ENCODE measurements around the gene MAPK12.

MAPK12 gene

DNA sequence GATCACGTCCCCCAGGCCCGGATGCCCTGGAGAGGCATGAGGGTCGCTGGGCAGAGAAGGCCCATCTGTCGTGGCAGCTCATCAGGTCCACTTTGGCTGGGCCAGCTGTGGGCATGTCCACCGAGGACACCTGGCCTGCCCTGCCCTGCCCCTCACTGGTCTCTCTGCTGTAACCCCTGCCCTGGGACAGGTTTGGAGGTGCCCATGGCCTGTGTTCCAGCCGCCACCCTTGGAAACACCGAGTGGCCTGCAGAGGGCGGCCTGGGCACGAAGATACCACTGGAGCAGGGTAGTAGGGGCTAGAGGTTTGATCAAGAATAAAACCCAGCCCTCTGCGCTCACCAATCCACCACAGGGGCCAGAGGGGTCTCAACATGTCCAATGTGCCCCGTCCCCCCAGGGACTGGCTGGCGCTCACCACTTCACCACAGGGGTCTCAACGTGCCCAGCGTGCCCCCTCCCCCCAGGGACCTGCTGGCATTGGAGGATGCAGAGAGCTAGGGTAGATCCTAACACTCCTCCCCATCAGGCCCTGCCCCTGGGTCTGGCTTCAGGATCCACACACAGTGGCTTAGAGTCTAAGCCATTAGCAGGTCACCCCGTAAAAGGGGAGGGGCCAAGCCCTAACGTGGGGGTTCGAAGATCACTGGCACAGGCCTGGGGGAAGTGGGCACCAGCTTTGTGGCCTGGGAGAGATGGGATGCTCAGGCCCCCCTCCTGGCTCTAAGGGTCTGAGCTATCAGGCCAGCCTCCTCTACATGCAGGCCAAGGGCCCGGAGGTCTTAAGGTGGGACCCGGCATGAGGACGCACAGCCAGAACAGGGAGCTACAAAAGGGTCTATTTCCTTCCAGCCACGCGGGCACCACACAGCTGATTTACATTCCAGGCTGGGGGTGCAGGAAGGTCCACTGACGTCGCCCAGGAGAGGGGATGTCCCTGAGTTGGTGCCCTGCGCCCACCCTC, 9.1 kb downstream of the MAPK12 start:
- peak; percentile 55 for DNase-seq (ENCODE audit: low spot score)

DNA sequence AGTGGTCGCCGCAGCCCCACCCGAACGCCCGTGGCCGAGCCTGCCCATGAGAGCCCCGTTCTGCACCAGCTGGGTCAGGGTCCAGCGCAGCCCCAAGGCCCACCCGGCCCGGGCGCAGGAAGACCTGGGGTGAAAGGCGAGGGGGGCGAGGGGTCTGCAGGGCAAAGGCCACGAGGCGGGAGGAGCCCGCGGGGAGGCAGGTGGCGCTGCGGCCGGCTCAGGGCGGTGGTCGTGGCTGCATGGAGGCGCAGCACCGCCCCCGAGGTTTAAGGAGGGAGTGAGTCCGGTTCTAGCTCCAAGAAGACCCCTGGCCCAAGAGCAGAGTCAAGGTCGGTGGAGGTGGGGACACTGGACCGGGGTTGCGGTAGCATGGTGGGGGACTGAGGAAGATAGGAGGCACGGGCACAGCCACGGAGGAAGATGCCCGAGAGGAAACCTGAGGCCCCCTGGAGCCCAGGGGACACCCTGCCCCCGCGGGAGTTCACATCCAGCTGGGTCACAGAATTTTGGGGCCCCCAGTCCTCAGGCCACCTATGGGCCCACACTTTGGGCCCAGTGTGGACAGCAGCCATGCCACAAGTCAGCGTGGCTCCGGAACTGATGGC, 9.9 kb downstream of the MAPK12 start:
- no peak for DNase-seq (ENCODE audit: low spot score)

DNA sequence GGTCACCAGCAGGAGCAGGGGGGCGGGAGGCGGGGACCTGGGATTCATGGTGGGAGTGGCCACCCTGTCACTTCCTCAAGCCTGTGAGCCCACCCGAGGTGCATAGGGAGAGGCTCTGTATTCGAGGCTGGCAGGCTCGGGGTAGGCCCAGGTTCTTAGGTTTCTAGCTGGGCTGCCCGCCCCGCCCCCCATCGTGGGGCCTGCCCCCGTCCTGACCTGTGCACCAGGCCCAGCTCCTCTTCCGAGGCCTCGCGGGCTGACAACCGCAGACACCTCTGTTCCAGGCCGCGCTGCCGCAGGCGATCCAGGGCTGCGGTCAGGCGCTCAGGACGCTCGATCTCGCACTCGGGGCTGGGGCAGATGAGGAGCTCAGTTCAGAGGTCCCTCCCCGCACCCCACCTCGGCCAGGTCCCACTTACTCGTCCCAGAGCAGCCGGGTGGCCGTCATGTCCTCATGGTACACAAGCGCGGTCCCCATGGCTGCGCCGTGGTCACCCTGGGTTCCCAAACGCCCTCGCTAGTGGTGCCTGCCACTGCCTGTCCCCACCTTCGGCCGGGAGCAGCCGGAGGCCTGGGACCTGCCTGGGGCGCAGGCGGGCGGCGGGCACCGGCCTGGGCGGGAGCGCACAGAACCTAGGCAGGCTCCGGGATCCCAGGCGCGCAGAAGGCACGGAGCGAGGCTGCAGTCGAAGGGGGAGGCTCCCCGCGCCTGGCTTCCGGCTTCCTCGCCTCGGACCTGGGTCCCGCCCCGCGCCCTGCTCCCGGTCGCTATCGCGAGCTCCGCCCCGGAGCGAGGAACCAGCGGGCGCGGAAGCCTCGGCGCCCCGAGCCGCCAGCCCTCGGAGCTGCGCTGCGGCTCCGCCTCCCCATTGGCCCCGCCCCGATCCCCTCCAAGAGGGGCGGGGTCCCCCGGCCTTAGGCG, 10.7 kb downstream of the MAPK12 start, which contains the start of gene HDAC10:
Gene HDAC10, minus strand, starts transcription at position 711 of the 922 bp plus-strand sequence. Its CDS starts 233 bp downstream, at position 478.
- no peak for DNase-seq (ENCODE audit: low spot score)

DNA sequence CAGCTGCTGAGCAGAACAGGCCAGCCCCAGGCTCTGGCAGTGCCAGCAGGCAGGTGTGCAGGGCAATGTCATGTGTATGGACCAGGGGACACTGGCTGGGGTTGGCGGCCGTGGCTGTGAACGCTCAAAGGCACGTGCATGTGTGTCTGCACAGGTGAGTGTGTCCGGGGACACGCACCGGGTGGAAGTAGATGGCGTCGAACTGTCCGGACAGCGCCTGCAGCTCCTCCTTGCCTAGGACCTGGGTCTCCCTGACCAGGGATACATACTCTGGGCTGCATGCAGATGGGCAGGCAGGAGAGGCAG, 11.3 kb downstream of the MAPK12 start:
- DNase-seq (ENCODE audit: low spot score): no peak

DNA sequence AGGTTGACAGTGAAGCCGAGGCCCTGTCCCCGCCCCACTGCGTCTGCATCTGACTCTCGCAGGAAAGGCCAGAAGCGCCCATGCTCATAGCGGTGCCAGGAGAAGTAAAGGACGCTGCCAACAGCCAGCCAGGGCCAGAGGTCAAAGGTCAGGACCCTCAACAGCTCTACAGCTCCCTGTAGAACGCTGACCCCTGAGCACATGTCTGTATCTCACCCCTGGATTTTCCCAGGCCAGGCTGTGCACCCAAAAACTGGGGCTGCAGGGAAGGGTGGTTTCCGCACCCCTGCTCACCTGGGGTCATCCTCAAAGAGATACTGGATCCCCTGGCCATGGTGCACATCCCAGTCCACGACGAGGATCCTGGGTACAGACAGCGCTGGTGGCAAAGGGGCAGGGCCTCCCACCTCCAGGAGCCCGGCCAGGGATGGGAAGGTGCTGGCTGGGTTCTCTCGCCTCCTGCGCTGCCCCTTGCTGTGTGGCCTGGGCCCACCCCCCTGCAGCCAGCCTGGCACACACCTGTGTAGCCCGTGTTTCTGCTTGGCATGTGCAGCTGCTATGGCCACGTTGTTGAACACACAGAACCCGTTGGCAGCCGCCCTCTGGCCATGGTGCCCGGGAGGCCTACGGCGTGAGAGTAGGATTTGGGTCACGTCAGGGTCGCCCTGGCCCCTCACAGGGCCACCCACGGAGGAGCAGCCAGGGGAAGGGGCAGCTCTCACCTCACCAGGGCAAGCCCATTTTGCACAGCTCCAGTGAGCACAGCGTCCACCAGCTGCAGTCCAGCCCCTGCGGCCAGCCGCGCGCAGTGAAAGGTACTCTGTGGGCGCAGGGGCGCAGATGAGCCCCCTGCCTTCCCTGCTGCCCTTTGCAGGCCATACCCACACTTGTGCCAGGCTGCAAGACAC, 11.9 kb downstream of the MAPK12 start:
- DNase-seq (ENCODE audit: low spot score): no peak

DNA sequence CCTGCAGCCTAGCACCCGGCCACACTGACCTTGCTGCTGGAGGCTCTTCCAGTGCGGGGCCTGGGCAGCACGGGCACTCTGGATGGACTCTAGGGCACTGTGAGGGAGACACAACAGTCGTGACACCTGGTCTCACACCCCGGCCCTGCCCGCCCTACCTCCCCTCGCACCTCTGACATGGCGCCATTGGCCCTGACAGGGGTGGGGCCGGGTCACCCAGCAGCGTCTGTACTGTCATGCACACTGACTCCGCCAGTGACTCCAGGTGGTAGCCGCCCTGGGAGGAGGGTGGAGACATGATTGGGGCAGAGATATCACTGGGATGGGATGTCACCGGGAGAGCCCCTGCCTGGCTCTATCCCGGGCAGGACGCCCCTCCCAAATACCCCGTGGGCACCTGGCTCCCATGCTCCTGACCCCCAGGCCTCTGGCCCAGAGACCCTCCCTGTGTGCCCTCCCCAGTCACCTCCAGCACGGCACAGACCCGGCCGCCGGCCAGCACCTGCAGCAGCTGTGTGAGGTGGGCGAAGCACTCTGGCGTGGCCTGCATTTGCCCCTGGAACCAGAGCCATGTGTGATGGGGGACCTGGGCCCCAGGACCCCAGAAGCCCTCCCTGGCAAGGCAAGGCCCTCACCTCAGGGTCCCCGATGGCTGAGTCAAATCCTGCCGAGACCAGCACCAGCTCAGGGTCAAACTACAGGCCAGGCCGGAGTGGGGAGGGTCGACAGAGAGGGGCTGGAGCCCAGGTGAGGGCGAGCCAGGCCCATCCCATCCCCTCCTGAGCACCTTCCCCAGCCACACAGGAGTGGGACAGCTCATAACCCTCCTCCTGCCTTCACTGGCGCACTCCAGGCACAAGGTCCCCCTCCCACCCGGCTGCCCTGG, 13.0 kb downstream of the MAPK12 start:
- no peak for DNase-seq (ENCODE audit: low spot score)

DNA sequence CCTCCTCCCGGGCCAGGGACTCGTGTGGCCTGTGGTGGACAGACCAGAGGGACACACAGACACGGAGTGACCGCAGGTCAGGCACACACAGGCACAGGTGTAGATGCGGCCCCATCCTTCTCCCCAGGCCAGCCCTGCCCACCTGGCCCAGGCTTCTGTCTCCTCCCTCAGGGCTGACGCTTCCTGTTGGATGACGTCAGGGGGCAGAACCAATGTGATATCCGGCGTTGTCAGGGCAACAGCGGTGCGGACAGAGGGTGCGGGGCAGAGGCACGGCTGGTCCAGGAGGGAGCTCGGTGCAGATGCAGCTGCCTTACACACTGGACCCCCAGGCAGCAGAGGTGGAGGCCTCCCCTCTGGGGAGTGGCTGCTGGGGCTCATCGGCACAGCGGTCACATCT, 13.7 kb downstream of the MAPK12 start:
- DNase-seq (ENCODE audit: low spot score): no peak

DNA sequence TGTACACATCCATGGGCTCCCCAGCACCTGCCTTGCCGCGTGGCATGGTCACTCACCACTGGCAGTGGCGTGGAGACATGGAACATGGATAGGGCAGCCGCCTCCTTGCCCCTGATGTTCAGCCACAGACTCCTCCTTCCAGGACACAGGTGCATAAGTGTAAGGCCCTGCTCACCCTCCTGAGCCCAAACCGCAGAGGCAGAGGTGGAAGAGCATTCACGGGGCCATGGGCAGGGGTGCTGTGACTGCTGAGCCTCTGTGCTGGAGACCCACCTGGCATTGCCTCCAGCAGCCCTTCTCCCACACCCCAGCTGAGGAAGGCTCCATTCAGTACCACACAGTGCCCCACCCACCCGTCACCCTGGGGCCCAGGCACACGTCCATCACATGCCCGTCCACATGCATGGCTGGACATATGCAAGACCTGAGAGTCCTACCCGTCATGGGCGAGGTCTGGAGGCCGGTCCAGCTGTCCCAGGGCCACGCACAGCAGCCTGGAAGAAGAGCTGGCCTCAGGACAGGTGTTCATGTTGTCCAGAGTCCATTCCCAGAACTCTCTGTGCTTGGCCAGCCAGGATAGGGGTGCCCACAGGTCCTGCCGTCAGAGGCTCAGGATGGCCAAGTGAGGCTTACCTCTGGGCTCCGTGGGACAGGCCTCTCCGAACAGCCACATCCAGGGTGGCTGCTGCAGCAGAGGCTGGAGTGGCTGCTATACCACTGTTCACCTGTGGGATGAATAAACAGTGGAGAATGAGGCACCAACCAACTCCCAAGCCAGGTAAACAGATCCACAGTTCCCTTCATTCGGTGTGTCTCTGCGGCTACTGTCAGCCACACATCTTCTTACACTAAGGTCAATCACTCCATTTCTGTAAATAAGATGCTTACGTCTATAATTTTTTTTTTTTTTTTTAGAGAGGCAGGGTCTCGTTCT, 15.0 kb downstream of the MAPK12 start:
- DNase-seq (ENCODE audit: low spot score): no peak

DNA sequence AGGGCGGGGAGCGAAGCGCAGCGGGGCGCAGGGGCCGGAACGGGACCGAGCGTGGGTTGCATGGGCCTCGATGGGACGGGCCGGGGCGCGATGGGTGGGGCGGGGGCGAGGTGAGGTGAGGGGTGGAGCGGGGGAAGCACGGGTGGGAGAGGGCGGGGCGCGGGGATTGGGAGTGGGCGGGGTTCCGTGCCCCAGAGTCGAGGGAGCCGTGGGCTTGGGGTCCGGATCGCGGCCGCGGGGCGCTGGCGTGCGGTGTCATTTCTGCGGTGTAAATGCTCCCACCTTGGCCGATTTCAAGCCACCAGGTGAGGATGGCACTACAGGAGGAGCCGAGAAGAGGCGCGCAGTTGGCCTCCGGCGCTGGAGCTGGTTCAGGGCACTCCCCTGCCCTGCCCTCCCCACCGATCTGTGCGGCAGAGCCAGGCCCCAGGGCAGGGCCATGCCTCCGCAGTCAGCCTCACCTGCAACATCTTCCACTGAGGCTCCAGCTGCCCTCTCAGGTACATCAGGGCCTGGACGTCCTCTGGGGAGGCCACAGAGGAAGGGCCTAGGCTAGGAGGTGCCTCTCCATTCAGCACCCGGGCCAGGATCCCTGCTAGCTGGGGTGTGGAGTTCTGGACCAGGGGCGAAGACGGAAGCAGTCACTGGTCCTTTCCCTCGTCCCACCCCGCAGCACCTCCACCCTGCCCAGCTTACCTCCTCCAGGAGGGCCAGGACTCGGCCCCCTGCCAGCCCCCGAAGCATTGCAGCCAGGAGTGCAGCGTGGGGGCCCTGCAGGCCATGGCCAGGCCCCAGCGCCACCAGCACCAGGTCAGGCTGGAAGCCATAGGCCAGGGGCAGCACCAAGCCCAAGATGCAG, 16.0 kb downstream of the MAPK12 start:
- DNase-seq (ENCODE audit: low spot score): no peak

DNA sequence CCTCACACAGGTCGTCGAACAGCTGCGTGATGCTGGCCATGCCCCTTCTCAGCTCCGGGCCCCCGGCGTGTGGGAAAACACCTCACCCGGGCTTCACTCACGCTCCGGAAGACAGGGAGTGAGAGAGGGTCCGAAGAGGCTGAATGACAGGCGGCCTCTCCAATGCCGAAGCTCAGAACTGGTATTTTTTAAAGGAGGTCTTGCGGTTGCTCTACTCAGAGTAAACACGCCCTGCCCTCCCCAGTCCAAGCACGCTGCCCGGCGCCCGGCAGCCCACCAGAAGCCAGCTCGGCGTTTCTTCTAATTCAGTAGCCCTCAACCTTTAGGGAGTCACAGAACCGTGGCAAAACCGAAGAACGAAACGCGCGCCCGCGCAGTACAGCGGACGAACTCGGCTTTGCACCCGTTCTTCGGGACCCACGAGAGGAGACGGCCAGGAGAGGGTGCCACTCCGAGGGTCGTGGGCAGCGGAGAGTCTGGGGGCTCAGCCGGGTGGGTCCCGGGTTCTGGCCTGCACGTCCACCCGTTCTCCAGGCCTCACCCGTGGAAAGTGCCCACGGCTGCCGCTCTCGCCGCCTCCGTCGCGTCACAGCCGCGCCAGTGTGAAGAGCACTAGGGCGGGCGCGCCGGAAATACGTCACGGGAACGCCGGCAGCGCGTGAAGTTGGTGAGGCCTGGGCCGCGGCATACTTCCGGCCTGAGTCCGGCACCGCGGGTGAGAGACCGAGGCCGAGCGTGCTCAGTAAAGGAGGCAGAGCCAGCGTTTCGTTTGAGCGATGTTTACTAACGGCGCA, 16.9 kb downstream of the MAPK12 start, which contains the start of gene TUBGCP6:
Gene TUBGCP6, minus strand, starts transcription at position 604 of the 794 bp plus-strand sequence. Its CDS starts 564 bp downstream, at position 40.
- peak; percentile 96 for DNase-seq (ENCODE audit: low spot score)

DNA sequence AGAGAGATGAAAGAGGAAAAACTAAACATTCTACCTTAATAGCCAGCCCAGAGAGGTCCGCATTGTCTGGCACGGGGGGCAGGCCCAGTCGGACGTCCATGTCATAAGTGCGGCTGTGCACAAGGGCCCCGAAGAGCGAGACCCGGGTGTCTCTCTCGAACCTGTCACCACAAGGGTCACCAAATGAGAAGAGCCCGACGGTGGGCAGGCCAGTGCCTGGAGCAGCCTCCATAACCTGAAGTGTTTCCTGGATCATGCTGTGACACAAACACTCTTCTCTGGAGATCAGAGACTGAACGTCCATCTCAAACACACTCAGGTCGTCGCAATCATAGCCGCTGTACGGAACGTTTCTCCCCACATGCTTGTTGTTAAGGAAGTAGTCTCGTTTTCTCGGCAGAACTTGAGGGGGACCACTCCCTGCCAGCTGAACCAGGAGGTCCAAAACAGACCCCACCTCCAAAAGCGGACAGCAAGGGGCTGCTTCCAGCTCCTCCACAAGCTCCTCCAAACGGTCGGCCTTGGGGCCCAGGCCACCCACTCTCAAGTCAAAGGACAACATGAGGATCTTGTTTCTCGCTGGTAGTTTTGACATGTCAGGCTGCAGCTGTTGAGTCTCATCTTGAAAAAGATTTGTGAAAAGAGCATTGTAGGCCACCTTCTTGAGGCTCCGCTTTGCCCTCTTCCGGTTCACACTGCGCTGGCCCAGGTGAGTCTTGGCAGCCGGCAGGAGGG, 17.6 kb downstream of the MAPK12 start:
- DNase-seq (ENCODE audit: low spot score): no peak

DNA sequence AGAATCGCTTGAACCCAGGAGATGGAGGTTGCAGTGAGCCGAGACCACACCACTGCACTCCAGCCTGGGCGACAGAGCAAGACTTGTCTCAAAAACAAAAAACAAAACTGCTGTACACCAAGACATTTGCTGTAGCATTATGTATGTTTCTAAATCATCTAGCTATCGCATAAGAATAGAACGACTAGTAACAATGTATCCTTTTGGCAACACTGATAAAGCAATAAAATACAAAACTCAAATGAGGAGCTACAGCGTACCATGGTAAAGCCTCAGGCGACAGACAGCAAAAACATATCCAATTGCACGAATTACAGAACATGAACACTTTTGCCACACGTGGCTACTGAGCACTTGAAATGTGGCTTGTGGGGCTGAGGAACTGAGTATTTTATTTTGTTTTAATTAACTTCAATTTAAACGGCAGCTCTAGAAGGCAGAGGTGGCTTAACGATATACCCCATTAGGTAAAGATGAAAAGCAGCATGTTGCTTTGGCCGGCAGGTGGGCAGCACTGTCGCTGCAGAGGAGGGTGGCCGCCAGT, 19.0 kb downstream of the MAPK12 start:
- no peak for DNase-seq (ENCODE audit: low spot score)

DNA sequence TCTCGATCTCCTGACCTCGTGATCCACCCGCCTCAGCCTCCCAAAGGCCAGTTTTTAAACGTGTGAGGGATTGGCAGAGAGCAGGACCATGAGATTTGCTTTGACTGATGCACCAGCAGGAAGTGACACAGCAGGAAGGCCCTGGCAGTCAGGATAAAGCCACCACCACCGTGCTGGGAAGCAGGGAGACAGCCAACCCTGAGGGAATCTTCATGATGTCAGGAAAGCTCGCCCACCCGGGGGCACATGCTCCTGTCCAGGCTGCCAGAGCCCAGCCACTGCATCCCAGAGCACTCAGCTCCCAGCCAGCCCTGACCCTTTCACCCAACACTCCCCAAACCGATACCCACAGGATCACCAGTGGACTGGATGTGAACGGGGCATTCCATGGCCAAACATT, 22.7 kb downstream of the MAPK12 start:
- no peak for DNase-seq (ENCODE audit: low spot score)

DNA sequence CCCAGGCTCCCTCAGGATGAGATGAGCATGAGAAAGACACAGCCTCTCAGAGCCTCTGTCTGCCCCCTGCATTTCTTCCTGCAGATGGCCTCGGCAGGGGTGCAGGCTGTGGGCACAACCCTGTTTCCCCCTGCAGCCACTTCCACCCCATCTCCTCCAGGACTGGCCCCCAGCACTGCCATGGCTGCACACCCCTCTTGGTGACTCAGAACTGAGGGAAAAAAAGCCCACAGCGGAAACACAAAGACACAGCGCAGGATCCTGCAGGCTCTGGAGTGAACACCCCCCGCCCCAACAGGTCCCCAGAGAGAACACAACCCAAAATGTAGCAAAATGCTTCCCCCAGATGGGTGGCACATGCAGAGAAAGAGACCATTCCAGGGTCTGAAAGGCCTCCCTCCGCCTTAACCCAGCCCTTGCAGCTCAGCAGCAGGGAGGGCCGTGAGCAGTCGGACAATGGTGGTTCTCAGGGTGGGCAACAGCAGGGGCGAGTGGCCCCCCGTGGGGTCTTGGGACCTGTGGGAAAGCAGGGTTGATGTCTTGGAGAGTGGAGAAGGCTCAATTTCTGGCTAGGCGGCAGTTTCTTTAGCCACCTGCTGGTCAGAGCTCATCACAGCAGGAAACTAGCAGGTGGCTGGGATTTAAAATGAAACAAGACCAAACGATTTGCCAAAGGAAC, 24.6 kb downstream of the MAPK12 start:
- no peak for DNase-seq (ENCODE audit: low spot score)

DNA sequence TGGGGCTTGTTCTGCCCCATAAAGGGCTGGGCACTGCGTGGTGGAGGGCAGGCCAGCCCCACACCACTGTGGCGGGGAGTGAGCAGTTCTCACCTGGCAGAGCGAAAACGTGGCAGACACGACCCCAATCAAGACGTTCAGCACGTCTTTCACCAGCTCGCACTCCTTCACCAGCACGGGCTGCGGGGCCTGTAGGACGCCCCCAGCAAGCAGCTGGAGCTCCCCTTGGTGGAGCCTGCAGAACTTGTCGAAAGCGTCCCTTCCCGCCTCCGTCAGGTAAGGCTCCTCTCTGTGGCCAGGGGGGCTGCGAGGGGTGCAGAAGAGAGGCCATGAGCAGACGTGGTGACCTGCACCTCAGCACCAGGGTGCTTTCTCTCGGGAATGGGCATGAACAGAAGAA, 28.3 kb downstream of the MAPK12 start:
- DNase-seq (ENCODE audit: low spot score): no peak
